HEK293 (cell line): ENCODE results near the gene DGCR2.
A peak's percentile ranks its signal among the peaks of the same experiment; 100 is the strongest.

ENCODE experiments used
- CTCF ChIA-PET: fragments of 350-600 bp; formaldehyde crosslinking; extraction: SDS; loops from one replicate; lab custom pipeline; 2021; ENCODE audit warnings: antibody characterized with exemption; lab: Yijun Ruan, JAX
- POLR2A ChIA-PET: fragments of 300-600 bp; formaldehyde crosslinking; extraction: SDS; loops from one replicate; lab custom pipeline; 2020; ENCODE audit warnings: antibody characterized with exemption, inconsistent platforms; lab: Yijun Ruan, JAX
- H3K27ac ChIP-seq: fragments of 200-500 bp; sonication (Bioruptor generic); 2 replicates; pipeline ENCODE4 v1.5.1; 2014; ENCODE audit warnings: low read depth, low read length, control low read depth, inconsistent platforms; ENCODE audit errors: extremely low read depth
- H3K36me3 ChIP-seq, 2 experiments: fragments of 200-500 bp in 1 of 2; sonication (Bioruptor generic) in 1 of 2; 1 replicate in 1 of 2; 2 replicates in 1 of 2; pipeline ENCODE4 v1.5.1; 2014 to 2017; ENCODE audit warnings: inconsistent platforms in 2 of 2, low read length in 2 of 2; ENCODE audit not compliant: control insufficient read depth in 2 of 2, insufficient read depth in 1 of 2
- H3K4me1 ChIP-seq: fragments of 200-500 bp; sonication (Bioruptor generic); 2 replicates; pipeline ENCODE4 v1.5.1; 2014; ENCODE audit warnings: mild to moderate bottlenecking, low read length, inconsistent platforms; ENCODE audit not compliant: control insufficient read depth, insufficient read depth
- H3K4me3 ChIP-seq: 2 replicates; pipeline ENCODE4 v1.5.1; 2011; ENCODE audit warnings: low read depth, mild to moderate bottlenecking, control low read depth, low read length, moderate library complexity
- H3K9me3 ChIP-seq: fragments of 200-500 bp; sonication (Bioruptor generic); 2 replicates; pipeline ENCODE4 v1.5.1; 2014; ENCODE audit warnings: low read depth, low read length, inconsistent platforms; ENCODE audit not compliant: control insufficient read depth, insufficient read depth
- SCRT1 ChIP-seq: fragments of 450-650 bp; formaldehyde crosslinking; IDR thresholded peaks from 2 replicates; pipeline ENCODE4 v1.5.1; 2016; ENCODE audit warnings: missing biosample characterization, missing genetic modification characterization, borderline replicate concordance
- TCF7L2 ChIP-seq: IDR thresholded peaks from 2 replicates; pipeline ENCODE4 v1.6.1; 2011; ENCODE audit warnings: low read depth, mild to moderate bottlenecking, inconsistent platforms, low read length, moderate library complexity, borderline replicate concordance
- ZBTB21 ChIP-seq: fragments of 450-650 bp; formaldehyde crosslinking; IDR thresholded peaks from 2 replicates; pipeline ENCODE4 v1.5.1; 2017; ENCODE audit warnings: missing biosample characterization, missing genetic modification characterization
- ZNF341 ChIP-seq: fragments of 450-650 bp; formaldehyde crosslinking; IDR thresholded peaks from 2 replicates; pipeline ENCODE4; 2016; ENCODE audit warnings: low read depth, missing biosample characterization, missing genetic modification characterization
- ZNF350 ChIP-seq: fragments of 450-650 bp; formaldehyde crosslinking; IDR thresholded peaks from 2 replicates; pipeline ENCODE4 v1.5.0; 2017; ENCODE audit warnings: missing biosample characterization, mild to moderate bottlenecking, missing genetic modification characterization
- ZNF514 ChIP-seq: fragments of 450-650 bp; formaldehyde crosslinking; IDR thresholded peaks from 2 replicates; pipeline ENCODE4 v1.5.1; 2016; ENCODE audit warnings: missing biosample characterization, missing genetic modification characterization
- ZNF660 ChIP-seq: fragments of 450-650 bp; IDR thresholded peaks from 2 replicates; pipeline ENCODE4 v1.5.1; 2018; ENCODE audit warnings: missing biosample characterization, mild to moderate bottlenecking, missing genetic modification characterization
- ZNF677 ChIP-seq: fragments of 450-650 bp; IDR thresholded peaks from 2 replicates; pipeline ENCODE4 v1.5.0; 2018; ENCODE audit warnings: missing biosample characterization, mild to moderate bottlenecking, missing genetic modification characterization, moderate library complexity
- TF ChIP-seq, protein P1 (sequence below): fragments of 450-650 bp; formaldehyde crosslinking; IDR thresholded peaks from 2 replicates; pipeline ENCODE4 v1.5.1; 2016; ENCODE audit warnings: missing biosample characterization, missing genetic modification characterization, borderline replicate concordance
- TF ChIP-seq, protein P2 (sequence below): fragments of 450-650 bp; formaldehyde crosslinking; IDR thresholded peaks from 2 replicates; pipeline ENCODE4 v1.5.1; 2016; ENCODE audit warnings: missing biosample characterization, missing genetic modification characterization
- TF ChIP-seq, protein P3 (sequence below): fragments of 450-650 bp; formaldehyde crosslinking; IDR thresholded peaks from 2 replicates; pipeline ENCODE4 v1.5.1; 2017; ENCODE audit warnings: missing biosample characterization, missing genetic modification characterization
- TF ChIP-seq, protein P4 (sequence below): fragments of 450-650 bp; IDR thresholded peaks from 2 replicates; pipeline ENCODE4 v1.5.1; 2018; ENCODE audit warnings: missing biosample characterization, mild to moderate bottlenecking, missing genetic modification characterization

DGCR2 gene

DNA sequence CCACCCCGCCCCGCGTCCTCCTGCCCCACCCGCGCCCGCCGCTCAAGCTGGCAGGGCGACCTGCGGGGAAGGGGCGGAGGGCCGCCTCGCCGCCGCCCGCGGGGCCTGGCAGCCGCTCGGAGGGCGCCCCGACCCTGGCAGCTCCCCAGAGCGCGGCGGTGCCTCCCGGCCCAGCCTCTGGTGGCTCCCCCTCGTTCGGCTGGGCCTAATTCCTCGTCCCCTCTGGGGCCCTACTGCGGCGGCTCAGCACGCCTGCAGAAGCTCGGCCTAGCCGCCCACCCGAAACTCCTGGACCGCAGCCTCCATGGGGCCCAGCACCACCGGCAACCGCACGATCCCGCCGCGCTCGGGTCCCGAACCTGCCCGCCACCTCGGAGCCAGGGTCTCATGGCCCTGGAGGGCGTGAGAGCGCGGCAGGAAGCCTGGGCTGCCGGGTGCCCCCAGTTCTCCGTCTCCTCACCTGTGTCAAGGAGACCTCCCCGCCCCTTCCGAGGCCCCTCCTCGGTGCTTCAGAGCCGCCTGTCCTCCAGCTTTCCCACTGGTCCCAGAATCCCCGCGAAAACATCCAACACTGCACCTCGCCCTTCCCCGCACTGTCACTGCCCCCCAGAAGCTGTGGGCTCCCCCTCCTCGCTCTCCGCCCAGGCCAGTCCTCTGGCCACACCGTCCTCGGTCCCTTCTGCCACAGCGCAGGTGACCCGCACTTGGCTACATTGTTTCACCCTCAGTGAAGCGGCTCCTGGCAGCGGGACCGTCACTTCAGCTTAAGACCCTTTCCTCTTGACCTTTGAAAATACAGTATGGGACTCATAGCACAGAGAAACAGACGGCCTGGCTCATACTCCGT, 28.5 kb upstream of the DGCR2 start:
- no peak overlapping the region for H3K4me3 ChIP-seq

DNA sequence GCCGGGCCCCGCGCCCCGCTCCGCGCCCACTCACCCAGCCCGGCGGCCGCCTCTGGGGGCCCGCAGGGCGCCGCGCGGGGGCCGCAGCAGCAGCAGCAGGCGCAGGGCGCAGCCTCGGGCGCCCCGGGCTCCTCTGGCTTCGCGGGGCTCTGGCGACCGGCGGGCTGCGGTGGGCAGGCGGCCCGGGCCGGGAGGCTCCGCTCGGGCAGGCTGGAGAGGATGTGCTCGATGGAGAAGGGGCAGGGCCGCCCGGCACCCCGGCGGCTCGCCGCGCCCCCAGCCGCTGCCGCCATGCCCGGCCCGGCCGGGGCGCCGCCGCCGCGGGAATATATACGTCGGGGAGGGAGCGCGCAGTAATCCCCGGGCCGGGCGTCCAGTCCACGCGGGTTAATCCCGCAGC, 27.8 kb upstream of the DGCR2 start, which contains the start of gene GSC2:
Gene GSC2, minus strand, starts transcription at position 302 of the 400 bp plus-strand sequence. Its CDS starts 9 bp downstream, at position 293.
- Histone ChIP-seq H3K4me3 (peak within 1 kb of the TSS; percentile 7; the same call in 1 of the 2 replicates), H3K4me1 (no peaks in the 10 kb centered on the region)
- POLR2A ChIA-PET: no interaction called here
- TF ChIP-seq ZNF677 (tag by site-specific recombination) (no peak), ZNF660 (tag by site-specific recombination) (no peak), ZNF350 (tag by site-specific recombination) (no peak), ZNF514 (no peak), TCF7L2 (no peak)
- TF ChIP-seq, protein P1, sequence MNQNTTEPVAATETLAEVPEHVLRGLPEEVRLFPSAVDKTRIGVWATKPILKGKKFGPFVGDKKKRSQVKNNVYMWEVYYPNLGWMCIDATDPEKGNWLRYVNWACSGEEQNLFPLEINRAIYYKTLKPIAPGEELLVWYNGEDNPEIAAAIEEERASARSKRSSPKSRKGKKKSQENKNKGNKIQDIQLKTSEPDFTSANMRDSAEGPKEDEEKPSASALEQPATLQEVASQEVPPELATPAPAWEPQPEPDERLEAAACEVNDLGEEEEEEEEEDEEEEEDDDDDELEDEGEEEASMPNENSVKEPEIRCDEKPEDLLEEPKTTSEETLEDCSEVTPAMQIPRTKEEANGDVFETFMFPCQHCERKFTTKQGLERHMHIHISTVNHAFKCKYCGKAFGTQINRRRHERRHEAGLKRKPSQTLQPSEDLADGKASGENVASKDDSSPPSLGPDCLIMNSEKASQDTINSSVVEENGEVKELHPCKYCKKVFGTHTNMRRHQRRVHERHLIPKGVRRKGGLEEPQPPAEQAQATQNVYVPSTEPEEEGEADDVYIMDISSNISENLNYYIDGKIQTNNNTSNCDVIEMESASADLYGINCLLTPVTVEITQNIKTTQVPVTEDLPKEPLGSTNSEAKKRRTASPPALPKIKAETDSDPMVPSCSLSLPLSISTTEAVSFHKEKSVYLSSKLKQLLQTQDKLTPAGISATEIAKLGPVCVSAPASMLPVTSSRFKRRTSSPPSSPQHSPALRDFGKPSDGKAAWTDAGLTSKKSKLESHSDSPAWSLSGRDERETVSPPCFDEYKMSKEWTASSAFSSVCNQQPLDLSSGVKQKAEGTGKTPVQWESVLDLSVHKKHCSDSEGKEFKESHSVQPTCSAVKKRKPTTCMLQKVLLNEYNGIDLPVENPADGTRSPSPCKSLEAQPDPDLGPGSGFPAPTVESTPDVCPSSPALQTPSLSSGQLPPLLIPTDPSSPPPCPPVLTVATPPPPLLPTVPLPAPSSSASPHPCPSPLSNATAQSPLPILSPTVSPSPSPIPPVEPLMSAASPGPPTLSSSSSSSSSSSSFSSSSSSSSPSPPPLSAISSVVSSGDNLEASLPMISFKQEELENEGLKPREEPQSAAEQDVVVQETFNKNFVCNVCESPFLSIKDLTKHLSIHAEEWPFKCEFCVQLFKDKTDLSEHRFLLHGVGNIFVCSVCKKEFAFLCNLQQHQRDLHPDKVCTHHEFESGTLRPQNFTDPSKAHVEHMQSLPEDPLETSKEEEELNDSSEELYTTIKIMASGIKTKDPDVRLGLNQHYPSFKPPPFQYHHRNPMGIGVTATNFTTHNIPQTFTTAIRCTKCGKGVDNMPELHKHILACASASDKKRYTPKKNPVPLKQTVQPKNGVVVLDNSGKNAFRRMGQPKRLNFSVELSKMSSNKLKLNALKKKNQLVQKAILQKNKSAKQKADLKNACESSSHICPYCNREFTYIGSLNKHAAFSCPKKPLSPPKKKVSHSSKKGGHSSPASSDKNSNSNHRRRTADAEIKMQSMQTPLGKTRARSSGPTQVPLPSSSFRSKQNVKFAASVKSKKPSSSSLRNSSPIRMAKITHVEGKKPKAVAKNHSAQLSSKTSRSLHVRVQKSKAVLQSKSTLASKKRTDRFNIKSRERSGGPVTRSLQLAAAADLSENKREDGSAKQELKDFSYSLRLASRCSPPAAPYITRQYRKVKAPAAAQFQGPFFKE: no peak
- TF ChIP-seq, protein P2, sequence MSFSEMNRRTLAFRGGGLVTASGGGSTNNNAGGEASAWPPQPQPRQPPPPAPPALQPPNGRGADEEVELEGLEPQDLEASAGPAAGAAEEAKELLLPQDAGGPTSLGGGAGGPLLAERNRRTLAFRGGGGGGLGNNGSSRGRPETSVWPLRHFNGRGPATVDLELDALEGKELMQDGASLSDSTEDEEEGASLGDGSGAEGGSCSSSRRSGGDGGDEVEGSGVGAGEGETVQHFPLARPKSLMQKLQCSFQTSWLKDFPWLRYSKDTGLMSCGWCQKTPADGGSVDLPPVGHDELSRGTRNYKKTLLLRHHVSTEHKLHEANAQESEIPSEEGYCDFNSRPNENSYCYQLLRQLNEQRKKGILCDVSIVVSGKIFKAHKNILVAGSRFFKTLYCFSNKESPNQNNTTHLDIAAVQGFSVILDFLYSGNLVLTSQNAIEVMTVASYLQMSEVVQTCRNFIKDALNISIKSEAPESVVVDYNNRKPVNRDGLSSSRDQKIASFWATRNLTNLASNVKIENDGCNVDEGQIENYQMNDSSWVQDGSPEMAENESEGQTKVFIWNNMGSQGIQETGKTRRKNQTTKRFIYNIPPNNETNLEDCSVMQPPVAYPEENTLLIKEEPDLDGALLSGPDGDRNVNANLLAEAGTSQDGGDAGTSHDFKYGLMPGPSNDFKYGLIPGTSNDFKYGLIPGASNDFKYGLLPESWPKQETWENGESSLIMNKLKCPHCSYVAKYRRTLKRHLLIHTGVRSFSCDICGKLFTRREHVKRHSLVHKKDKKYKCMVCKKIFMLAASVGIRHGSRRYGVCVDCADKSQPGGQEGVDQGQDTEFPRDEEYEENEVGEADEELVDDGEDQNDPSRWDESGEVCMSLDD (tag by site-specific recombination): no peak
- TF ChIP-seq, protein P3, sequence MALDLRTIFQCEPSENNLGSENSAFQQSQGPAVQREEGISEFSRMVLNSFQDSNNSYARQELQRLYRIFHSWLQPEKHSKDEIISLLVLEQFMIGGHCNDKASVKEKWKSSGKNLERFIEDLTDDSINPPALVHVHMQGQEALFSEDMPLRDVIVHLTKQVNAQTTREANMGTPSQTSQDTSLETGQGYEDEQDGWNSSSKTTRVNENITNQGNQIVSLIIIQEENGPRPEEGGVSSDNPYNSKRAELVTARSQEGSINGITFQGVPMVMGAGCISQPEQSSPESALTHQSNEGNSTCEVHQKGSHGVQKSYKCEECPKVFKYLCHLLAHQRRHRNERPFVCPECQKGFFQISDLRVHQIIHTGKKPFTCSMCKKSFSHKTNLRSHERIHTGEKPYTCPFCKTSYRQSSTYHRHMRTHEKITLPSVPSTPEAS (tag by site-specific recombination): no peak
- TF ChIP-seq, all 188 proteins: peak for 0
- no peaks in the 10 kb centered on the region for H3K36me3 ChIP-seq
- H3K27ac ChIP-seq: no peak within 1 kb of the TSS
- CTCF ChIA-PET: no interaction called here
- H3K9me3 ChIP-seq: no peaks in the 10 kb centered on the region

More for the DNA sequence above, 28.5 kb upstream of the DGCR2 start:
- TF ChIP-seq, protein P4, sequence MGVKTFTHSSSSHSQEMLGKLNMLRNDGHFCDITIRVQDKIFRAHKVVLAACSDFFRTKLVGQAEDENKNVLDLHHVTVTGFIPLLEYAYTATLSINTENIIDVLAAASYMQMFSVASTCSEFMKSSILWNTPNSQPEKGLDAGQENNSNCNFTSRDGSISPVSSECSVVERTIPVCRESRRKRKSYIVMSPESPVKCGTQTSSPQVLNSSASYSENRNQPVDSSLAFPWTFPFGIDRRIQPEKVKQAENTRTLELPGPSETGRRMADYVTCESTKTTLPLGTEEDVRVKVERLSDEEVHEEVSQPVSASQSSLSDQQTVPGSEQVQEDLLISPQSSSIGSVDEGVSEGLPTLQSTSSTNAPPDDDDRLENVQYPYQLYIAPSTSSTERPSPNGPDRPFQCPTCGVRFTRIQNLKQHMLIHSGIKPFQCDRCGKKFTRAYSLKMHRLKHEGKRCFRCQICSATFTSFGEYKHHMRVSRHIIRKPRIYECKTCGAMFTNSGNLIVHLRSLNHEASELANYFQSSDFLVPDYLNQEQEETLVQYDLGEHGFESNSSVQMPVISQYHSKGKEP (tag by site-specific recombination): no peak
- TF ChIP-seq ZNF341 (tag by site-specific recombination): no peak
- TF ChIP-seq SCRT1 (tag by site-specific recombination): no peak
- TF ChIP-seq ZBTB21 (tag by site-specific recombination): no peak
- TF ChIP-seq, all 188 proteins: peak for 0
- H3K9me3 ChIP-seq: no peaks in the 10 kb centered on the region
- H3K4me1 ChIP-seq: no peaks in the 10 kb centered on the region
- H3K36me3 ChIP-seq: no peaks in the 10 kb centered on the region
- ChIA-PET CTCF (no interaction called here), POLR2A (interaction anchor here (1.3 kb wide), 1 partner anchor 23 kb away, joined by 3 read pairs; no protein-coding TSS in a partner anchor)
- no peak overlapping the region for H3K27ac ChIP-seq
